H1 (cell line): ENCODE measurements around the gene TRIM31.

ENCODE experiments used
- BACH1 ChIP-seq: IDR thresholded peaks from 2 replicates; pipeline ENCODE4 v1.6.1; 2012; ENCODE audit warnings: low read length, improper control_type of control experiment
- POLR2A ChIP-seq, 2 experiments: IDR thresholded peaks; 1 replicate in 1 of 2; 2 replicates in 1 of 2; pipeline ENCODE4 v1.6.1; 2011; ENCODE audit warnings: low read depth in 2 of 2, low read length in 2 of 2, mild to moderate bottlenecking in 2 of 2; ENCODE audit errors: control extremely low read depth in 1 of 2
- TF ChIP-seq, protein P1 (sequence below): IDR thresholded peaks from 2 replicates; pipeline ENCODE4 v1.6.1; 2012; ENCODE audit warnings: inconsistent platforms

DNA sequence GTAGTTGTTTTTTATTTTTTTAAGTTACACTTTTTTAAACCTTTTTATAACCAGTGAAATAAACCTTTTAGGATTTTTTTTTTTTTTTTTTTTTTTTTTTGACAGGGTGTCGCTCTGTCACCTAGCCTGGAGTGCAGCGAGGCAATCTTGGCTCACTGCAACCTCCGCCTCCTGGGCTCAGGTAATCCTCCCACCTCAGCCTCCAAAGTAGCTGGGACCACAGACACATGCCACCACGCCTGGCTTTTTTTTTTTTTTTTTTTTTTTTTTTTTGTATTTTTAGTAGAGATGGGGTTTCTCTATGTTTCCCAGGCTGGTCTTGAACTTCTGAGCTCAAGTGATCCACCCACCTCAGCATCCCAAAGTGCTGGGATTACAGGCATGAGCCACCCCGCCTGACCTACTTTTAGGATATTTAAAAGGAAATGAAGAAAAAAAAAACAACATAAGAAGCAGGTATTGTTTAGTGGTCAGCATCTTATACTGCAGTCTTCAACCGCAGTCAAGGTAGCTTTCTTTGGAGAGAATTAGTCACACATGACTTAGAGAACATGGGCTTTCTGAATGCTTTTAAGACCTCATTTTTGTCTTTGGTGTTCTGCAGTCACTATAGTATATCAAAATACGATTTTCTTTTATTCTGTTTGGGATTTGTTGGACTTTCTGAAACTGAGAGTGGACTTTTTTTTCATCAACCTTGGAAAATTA lies 50.3 kb downstream of the TRIM31 start:
- TF ChIP-seq, protein P1, sequence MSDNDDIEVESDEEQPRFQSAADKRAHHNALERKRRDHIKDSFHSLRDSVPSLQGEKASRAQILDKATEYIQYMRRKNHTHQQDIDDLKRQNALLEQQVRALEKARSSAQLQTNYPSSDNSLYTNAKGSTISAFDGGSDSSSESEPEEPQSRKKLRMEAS: no peak
- TF ChIP-seq POLR2A (IDR thresholded peaks at IDR 0.05; ENCODE audit: control extremely low read depth in 1 of 2, low read depth in 2 of 2, low read length in 2 of 2): no peak
- TF ChIP-seq BACH1: no peak
